CD14-positive monocyte (primary cell): ENCODE data around the gene CDK6. TPM values are rescaled to one million over a fixed set of nuclear protein-coding genes. Genes with fewer than 3 reads are reported as not detected.

Experiments
- DNase-seq, 3 donors: peaks; one replicate each; pipeline ENCODE4 v3.0.0-alpha.2; 2011 to 2022
- H2AFZ ChIP-seq: 2 replicates; pipeline ENCODE4 v1.6.0; 2012; ENCODE audit warnings: mild to moderate bottlenecking, low read depth, low read length, inconsistent platforms; ENCODE audit not compliant: insufficient read depth, poor library complexity, severe bottlenecking
- H3K27ac ChIP-seq, 2 donors: 1 replicate in 1 of 2; 2 replicates in 1 of 2; pipeline ENCODE4 v1.5.1; 2012 to 2013; ENCODE audit warnings: low read length in 2 of 2, control low read depth in 1 of 2, inconsistent platforms in 1 of 2, low read depth in 1 of 2, mild to moderate bottlenecking in 1 of 2
- H3K27me3 ChIP-seq, 2 donors: one replicate each; pipeline versions ENCODE4 v1.6.0 to v1.6.1; 2011 to 2013; ENCODE audit warnings: low read length in 2 of 2; ENCODE audit not compliant: control insufficient read depth in 2 of 2, insufficient read depth in 2 of 2
- H3K36me3 ChIP-seq, 2 donors: replicated peaks in 1 of 2; 1 replicate in 1 of 2; 2 replicates in 1 of 2; pipeline versions ENCODE4 v1.5.1 to v1.6.1; 2012 to 2013; ENCODE audit warnings: low read length in 2 of 2, control low read depth in 1 of 2, inconsistent platforms in 1 of 2, mild to moderate bottlenecking in 1 of 2; ENCODE audit not compliant: insufficient read depth in 2 of 2, control insufficient read depth in 1 of 2
- H3K4me1 ChIP-seq, 2 donors: 1 replicate in 1 of 2; 2 replicates in 1 of 2; pipeline versions ENCODE4 v1.5.1 to v1.6.1; 2012 to 2013; ENCODE audit warnings: low read length in 2 of 2, control low read depth in 1 of 2, inconsistent platforms in 1 of 2, mild to moderate bottlenecking in 1 of 2, moderate library complexity in 1 of 2; ENCODE audit not compliant: insufficient read depth in 2 of 2, control insufficient read depth in 1 of 2
- H3K4me2 ChIP-seq: replicated peaks from 2 replicates; pipeline ENCODE3; 2012; ENCODE audit warnings: low read length, moderate library complexity, mild to moderate bottlenecking; ENCODE audit not compliant: poor library complexity, severe bottlenecking; ENCODE audit errors: extremely low read depth
- H3K4me3 ChIP-seq, 3 experiments: fragments of 200-600 bp in 1 of 3; sonication (generic) in 1 of 3; replicated peaks in 1 of 3; 1 replicate in 2 of 3; 2 replicates in 1 of 3; pipeline ENCODE4 v1.5.1; 2011 to 2013; ENCODE audit warnings: low read length in 3 of 3, mild to moderate bottlenecking in 3 of 3, control low read depth in 2 of 3, low read depth in 2 of 3, inconsistent platforms in 1 of 3, moderate library complexity in 1 of 3
- H3K79me2 ChIP-seq: 2 replicates; pipeline ENCODE4 v1.6.0; 2012; ENCODE audit warnings: mild to moderate bottlenecking, control low read depth, inconsistent platforms, low read length, moderate library complexity; ENCODE audit not compliant: insufficient read depth
- H3K9ac ChIP-seq: 2 replicates; pipeline ENCODE4 v1.6.0; 2017; ENCODE audit warnings: low read length, mild to moderate bottlenecking; ENCODE audit not compliant: insufficient read depth, poor library complexity, severe bottlenecking
- H3K9me3 ChIP-seq, 2 donors: replicated peaks in 1 of 2; 1 replicate in 1 of 2; 2 replicates in 1 of 2; pipeline versions ENCODE4 v1.5.1 to v1.6.1; 2012 to 2013; ENCODE audit warnings: low read length in 2 of 2, control low read depth in 1 of 2; ENCODE audit not compliant: control insufficient read depth in 1 of 2, insufficient read depth in 1 of 2
- H4K20me1 ChIP-seq: 2 replicates; pipeline ENCODE4 v1.6.0; 2012; ENCODE audit warnings: mild to moderate bottlenecking, low read length, control low read depth, moderate library complexity; ENCODE audit not compliant: insufficient read depth
- H3K27ac Mint-ChIP-seq, 7 donors: one replicate each; pipeline ENCODE4 v1.8.0; 2020; ENCODE audit warnings: mild to moderate bottlenecking in 7 of 7, mixed read lengths in 7 of 7, moderate library complexity in 6 of 7, inconsistent platforms in 2 of 7
- H3K27me3 Mint-ChIP-seq, 3 donors: one replicate each; pipeline ENCODE4 v1.8.0; 2021 to 2022; ENCODE audit warnings: low read depth in 3 of 3, mild to moderate bottlenecking in 3 of 3, mixed read lengths in 3 of 3, moderate library complexity in 3 of 3, inconsistent platforms in 1 of 3
- H3K36me3 Mint-ChIP-seq, 2 donors: one replicate each; pipeline ENCODE4 v1.8.0; 2020; ENCODE audit warnings: mixed read lengths in 2 of 2, inconsistent platforms in 1 of 2, mild to moderate bottlenecking in 1 of 2
- H3K4me1 Mint-ChIP-seq: one replicate; pipeline ENCODE4 v1.8.0; 2020; ENCODE audit warnings: mild to moderate bottlenecking, mixed read lengths
- H3K4me3 Mint-ChIP-seq, 2 donors: one replicate each; pipeline ENCODE4 v1.8.0; 2020; ENCODE audit warnings: mild to moderate bottlenecking in 2 of 2, mixed read lengths in 2 of 2, moderate library complexity in 1 of 2
- H3K9me3 Mint-ChIP-seq, 7 donors: one replicate each; pipeline ENCODE4 v1.8.0; 2020 to 2022; ENCODE audit warnings: mixed read lengths in 7 of 7, mild to moderate bottlenecking in 6 of 7, moderate library complexity in 6 of 7, inconsistent platforms in 2 of 7
- whole genome bisulfite sequencing: methylation state at CpG from one replicate; pipeline ENCODE4 v1.1.5; 2013; ENCODE audit warnings: missing lambda C conversion rate; ENCODE audit not compliant: insufficient coverage; 5-methylcytosine and 5-hydroxymethylcytosine counted together
- intact Hi-C, 2 donors: fragments of 100-400 bp; cut with micrococcal nuclease; formaldehyde crosslinking; loops; one replicate each; pipeline versions ENCODE4 v1.15.0 to v1.15.1; 2023
- polyA plus RNA-seq, 3 donors: library from polyadenylated mRNA; depleted of rRNA in 1 of 3; unstranded in 2 of 3; stranded (reverse) in 1 of 3; fragments of 300-500 nt in 2 of 3; fragments of >200 nt in 1 of 3; fragmentation: Illumina TruSeq in 2 of 3; gene quantifications; 1 replicate in 2 of 3; 2 replicates in 1 of 3; pipeline ENCODE4 v1.2.3, GENCODE V29; 2012 to 2021
- TF ChIP-seq, protein P1 (sequence below): fragments of 200-600 bp; IDR thresholded peaks from one replicate; pipeline ENCODE4 v1.8.0; 2022; ENCODE audit warnings: antibody characterized with exemption, mild to moderate bottlenecking

Gene CDK6
- polyA plus RNA-seq, 3 donors: 3.4 to 4.3 (median 3.8) TPM

DNA sequence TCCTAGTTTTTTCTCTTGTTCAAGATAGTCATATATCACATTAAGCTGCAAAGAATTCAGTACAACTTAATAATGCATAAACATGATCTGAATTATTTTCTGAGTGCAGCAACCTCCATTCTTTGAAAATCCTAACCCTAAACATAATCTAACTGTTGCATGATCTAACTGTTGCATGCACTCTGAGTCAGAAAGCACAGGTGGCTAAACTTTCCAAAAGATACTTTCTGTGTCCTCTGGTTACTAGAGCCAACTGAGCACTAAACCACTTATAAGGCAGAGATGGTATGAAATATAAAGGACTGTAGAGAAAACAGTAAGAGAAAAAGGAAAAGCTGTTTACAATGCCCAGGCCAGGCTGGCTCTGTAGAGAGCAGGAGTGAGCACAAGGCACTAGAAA, 223.2 kb downstream of the CDK6 start:
- no peaks in the 10 kb centered on the region for H3K27me3 ChIP-seq
- TF ChIP-seq, protein P1, sequence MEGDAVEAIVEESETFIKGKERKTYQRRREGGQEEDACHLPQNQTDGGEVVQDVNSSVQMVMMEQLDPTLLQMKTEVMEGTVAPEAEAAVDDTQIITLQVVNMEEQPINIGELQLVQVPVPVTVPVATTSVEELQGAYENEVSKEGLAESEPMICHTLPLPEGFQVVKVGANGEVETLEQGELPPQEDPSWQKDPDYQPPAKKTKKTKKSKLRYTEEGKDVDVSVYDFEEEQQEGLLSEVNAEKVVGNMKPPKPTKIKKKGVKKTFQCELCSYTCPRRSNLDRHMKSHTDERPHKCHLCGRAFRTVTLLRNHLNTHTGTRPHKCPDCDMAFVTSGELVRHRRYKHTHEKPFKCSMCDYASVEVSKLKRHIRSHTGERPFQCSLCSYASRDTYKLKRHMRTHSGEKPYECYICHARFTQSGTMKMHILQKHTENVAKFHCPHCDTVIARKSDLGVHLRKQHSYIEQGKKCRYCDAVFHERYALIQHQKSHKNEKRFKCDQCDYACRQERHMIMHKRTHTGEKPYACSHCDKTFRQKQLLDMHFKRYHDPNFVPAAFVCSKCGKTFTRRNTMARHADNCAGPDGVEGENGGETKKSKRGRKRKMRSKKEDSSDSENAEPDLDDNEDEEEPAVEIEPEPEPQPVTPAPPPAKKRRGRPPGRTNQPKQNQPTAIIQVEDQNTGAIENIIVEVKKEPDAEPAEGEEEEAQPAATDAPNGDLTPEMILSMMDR: no peak
- no peak for DNase-seq
- H3K4me2 ChIP-seq: no peak overlapping the region
- H3K27me3 Mint-ChIP-seq: no peaks in the 10 kb centered on the region
- no peak overlapping the region for H3K4me3 Mint-ChIP-seq
- no peak overlapping the region for H3K9ac ChIP-seq
- H3K4me1 Mint-ChIP-seq: peaks cover 2% of the 10 kb centered on the region
- peaks cover 9 to 46% of the 10 kb centered on the region in 2 donors for H3K36me3 ChIP-seq
- no peak overlapping the region for H3K4me3 ChIP-seq
- H2AFZ ChIP-seq: no peak overlapping the region
- H3K79me2 ChIP-seq: no peaks in the 10 kb centered on the region
- intact Hi-C loops: loop anchor here (10.0 kb wide), 1 partner anchor 442 kb away; no protein-coding TSS in a partner anchor
- H3K4me1 ChIP-seq: no peaks in the 10 kb centered on the region
- no peaks in the 10 kb centered on the region for H4K20me1 ChIP-seq
- peaks cover 18 to 26% of the 10 kb centered on the region in 2 donors for H3K36me3 Mint-ChIP-seq
- no peaks in the 10 kb centered on the region for H3K9me3 ChIP-seq
- H3K27ac ChIP-seq: no peak overlapping the region
- H3K27ac Mint-ChIP-seq: no peak overlapping the region
- no peaks in the 10 kb centered on the region for H3K9me3 Mint-ChIP-seq

DNA sequence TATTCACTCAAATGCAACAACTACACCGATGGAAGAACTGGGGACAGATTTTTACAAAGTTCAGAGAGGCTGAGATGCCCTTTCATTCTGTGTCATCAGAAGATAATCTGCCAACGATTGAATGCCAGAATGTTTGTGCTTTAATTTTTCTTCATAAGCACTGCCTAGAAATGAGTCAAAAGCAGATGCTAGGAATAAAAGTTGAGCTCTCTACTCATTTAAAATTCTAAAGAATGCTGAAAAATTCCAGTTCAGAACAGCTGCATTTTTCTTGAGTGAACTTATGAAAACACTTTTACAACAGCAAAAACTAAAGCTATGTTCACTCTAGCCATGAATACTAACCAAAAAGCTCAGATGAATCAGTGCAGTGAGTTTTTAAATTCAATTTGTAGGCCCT, 223.9 kb downstream of the CDK6 start:
- Histone ChIP-seq H3K79me2 (no peaks in the 10 kb centered on the region), H3K9ac (no peak overlapping the region), H4K20me1 (no peaks in the 10 kb centered on the region), H3K27ac (no peak overlapping the region), H3K4me2 (no peak overlapping the region), H3K9me3 (no peaks in the 10 kb centered on the region), H3K4me3 (no peak overlapping the region), H2AFZ (no peak overlapping the region), H3K27me3 (no peaks in the 10 kb centered on the region), H3K36me3 (peaks cover 9 to 38% of the 10 kb centered on the region in 2 donors), H3K4me1 (no peaks in the 10 kb centered on the region)
- no CpG with 5 or more reads among the region's 2 CpGs for whole genome bisulfite sequencing
- no peak for DNase-seq
- intact Hi-C loops: loop anchor here (10.0 kb wide), 1 partner anchor 442 kb away; no protein-coding TSS in a partner anchor
- Mint-ChIP-seq H3K9me3 (no peaks in the 10 kb centered on the region), H3K27me3 (no peaks in the 10 kb centered on the region), H3K4me3 (no peak overlapping the region), H3K36me3 (peaks cover 17 to 24% of the 10 kb centered on the region in 2 donors), H3K27ac (no peak overlapping the region), H3K4me1 (peaks cover 2% of the 10 kb centered on the region)
- TF ChIP-seq, protein P1: no peak
